GM23338 (cell line): ENCODE results near the gene MRPL27. TPM values are rescaled to one million over a fixed set of nuclear protein-coding genes. Genes with fewer than 3 reads are reported as not detected.
"Not testable (repeated sequence)": the region's sequence is repeated elsewhere in the genome, so short reads cannot be mapped to it uniquely, and the experiment has no call there.

ENCODE experiments used
- ATAC-seq: fragments of 200-7000 bp; cut with Tn5 transposase; 3 replicates; pipeline ENCODE4 v1.9.1; 2020
- DNase-seq: peaks from one replicate; pipeline ENCODE4 v3.0.0-alpha.2; 2015; ENCODE audit warnings: low spot score
- H2AFZ ChIP-seq: fragments of 200-600 bp; sonication (generic); 2 replicates; pipeline ENCODE4 v1.8.0; 2016; ENCODE audit warnings: antibody characterized with exemption, mild to moderate bottlenecking, moderate library complexity
- H3F3A ChIP-seq: fragments of 200-600 bp; sonication (generic); replicated peaks from 2 replicates; pipeline ENCODE4 v1.8.0; 2017; ENCODE audit warnings: antibody characterized with exemption, mixed run types, low read depth
- H3K27ac ChIP-seq: fragments of 200-600 bp; sonication (generic); 2 replicates; pipeline ENCODE4 v1.6.1; 2016; ENCODE audit warnings: low read depth
- H3K27me3 ChIP-seq: fragments of 200-600 bp; sonication (generic); 2 replicates; pipeline ENCODE4 v1.8.0; 2016; ENCODE audit warnings: mild to moderate bottlenecking, mixed run types, moderate library complexity; ENCODE audit not compliant: insufficient read depth
- H3K36me3 ChIP-seq: fragments of 200-600 bp; sonication (generic); 2 replicates; pipeline ENCODE4 v1.8.0; 2016; ENCODE audit warnings: mild to moderate bottlenecking; ENCODE audit not compliant: insufficient read depth
- H3K4me1 ChIP-seq: fragments of 200-600 bp; sonication (generic); 2 replicates; pipeline ENCODE4 v1.8.0; 2016; ENCODE audit warnings: mild to moderate bottlenecking, moderate library complexity; ENCODE audit not compliant: insufficient read depth
- H3K4me2 ChIP-seq: fragments of 200-600 bp; sonication (generic); 2 replicates; pipeline ENCODE4 v1.7.1; 2017; ENCODE audit warnings: mixed run types
- H3K4me3 ChIP-seq: fragments of 200-600 bp; sonication (generic); 2 replicates; pipeline ENCODE4 v1.6.1; 2016; ENCODE audit warnings: mixed run types
- H3K79me2 ChIP-seq: fragments of 200-600 bp; sonication (generic); replicated peaks from 2 replicates; pipeline ENCODE4 v1.8.0; 2017; ENCODE audit warnings: mild to moderate bottlenecking; ENCODE audit not compliant: insufficient read depth
- H3K9me2 ChIP-seq: fragments of 200-600 bp; sonication (generic); 2 replicates; pipeline ENCODE4 v1.8.0; 2017; ENCODE audit not compliant: insufficient read depth
- H4K20me1 ChIP-seq: fragments of 200-600 bp; sonication (generic); replicated peaks from 2 replicates; pipeline ENCODE4 v1.8.0; 2017; ENCODE audit warnings: mild to moderate bottlenecking; ENCODE audit not compliant: insufficient read depth
- H3K27ac Mint-ChIP-seq: 2 replicates; pipeline ENCODE4 v1.8.0; 2020; ENCODE audit warnings: inconsistent platforms, mild to moderate bottlenecking, moderate library complexity, mixed read lengths
- H3K27me3 Mint-ChIP-seq: 3 replicates; pipeline ENCODE4 v1.8.0; 2022; ENCODE audit warnings: low read depth, mild to moderate bottlenecking, moderate library complexity, mixed read lengths, inconsistent platforms; ENCODE audit not compliant: insufficient read depth, poor library complexity
- H3K36me3 Mint-ChIP-seq: 3 replicates; pipeline ENCODE4 v1.8.0; 2021; ENCODE audit warnings: low read depth, mild to moderate bottlenecking, inconsistent platforms, moderate library complexity, mixed read lengths
- H3K4me1 Mint-ChIP-seq: 3 replicates; pipeline ENCODE4 v1.8.0; 2020; ENCODE audit warnings: mild to moderate bottlenecking, inconsistent platforms, mixed read lengths
- H3K4me3 Mint-ChIP-seq: 3 replicates; pipeline ENCODE4 v1.8.0; 2021; ENCODE audit warnings: moderate library complexity, mild to moderate bottlenecking, inconsistent platforms, mixed read lengths
- H3K9me3 Mint-ChIP-seq: 3 replicates; pipeline ENCODE4 v1.8.0; 2020; ENCODE audit warnings: moderate library complexity, mild to moderate bottlenecking, inconsistent platforms, mixed read lengths
- CREB1 ChIP-seq: fragments of 250-450 bp; sonication (Bioruptor Pico); IDR thresholded peaks from 2 replicates; pipeline ENCODE4 v1.5.0; 2020; ENCODE audit warnings: low read depth, mild to moderate bottlenecking, moderate library complexity
- ETS1 ChIP-seq: IDR thresholded peaks from 2 replicates; pipeline ENCODE4 v1.6.1; 2016; ENCODE audit warnings: antibody characterized with exemption
- EZH2 ChIP-seq: fragments of 200-600 bp; sonication (generic); IDR thresholded peaks from one replicate; pipeline ENCODE4 v1.8.0; 2017; ENCODE audit warnings: antibody characterized with exemption, mild to moderate bottlenecking, low read depth; ENCODE audit not compliant: unreplicated experiment
- EZH2phosphoT487 ChIP-seq: fragments of 200-600 bp; sonication (generic); IDR thresholded peaks from one replicate; pipeline ENCODE4 v1.8.1; 2018; ENCODE audit warnings: antibody characterized with exemption; ENCODE audit not compliant: unreplicated experiment
- JUNB ChIP-seq: IDR thresholded peaks from one replicate; pipeline ENCODE4 v1.6.1; 2016; ENCODE audit warnings: antibody characterized with exemption; ENCODE audit not compliant: unreplicated experiment
- NANOG ChIP-seq: IDR thresholded peaks from 2 replicates; pipeline ENCODE4 v1.6.1; 2016; ENCODE audit warnings: antibody characterized with exemption, borderline replicate concordance
- POLR2AphosphoS5 ChIP-seq: IDR thresholded peaks from 2 replicates; pipeline ENCODE4 v1.6.1; 2016; ENCODE audit warnings: antibody characterized with exemption, low read depth
- STAT1 ChIP-seq: IDR thresholded peaks from one replicate; pipeline ENCODE4 v1.6.1; 2016; ENCODE audit warnings: antibody characterized with exemption; ENCODE audit not compliant: unreplicated experiment
- ZNF114 ChIP-seq: fragments of 250-450 bp; sonication (Bioruptor Pico); IDR thresholded peaks from 2 replicates; pipeline ENCODE4 v1.5.0; 2020; ENCODE audit warnings: mild to moderate bottlenecking, moderate library complexity
- ZNF331 ChIP-seq: fragments of 250-450 bp; sonication (Bioruptor Pico); IDR thresholded peaks from 2 replicates; pipeline ENCODE4 v1.5.0; 2020; ENCODE audit warnings: low read depth, mild to moderate bottlenecking, moderate library complexity
- polyA plus RNA-seq: library from polyadenylated mRNA; unstranded; fragments of >200 nt; fragmentation: Nextera tagmentation; extraction: Ambion mirVana; gene quantifications from 2 replicates; pipeline ENCODE4 v1.2.1, GENCODE V29; 2016
- total RNA-seq: library from RNA; depleted of rRNA; stranded (reverse); fragments of >200 nt; shearing (Covaris generic); gene quantifications from 2 replicates; pipeline ENCODE4 v1.2.3, GENCODE V29; 2014
- TF ChIP-seq, protein P1 (sequence below): fragments of 250-450 bp; sonication (Bioruptor Pico); IDR thresholded peaks from 2 replicates; pipeline ENCODE4 v1.5.0; 2020; ENCODE audit warnings: mild to moderate bottlenecking, moderate library complexity
- TF ChIP-seq, protein P2 (sequence below): IDR thresholded peaks from one replicate; pipeline ENCODE4 v1.6.1; 2018; ENCODE audit warnings: antibody characterized with exemption; ENCODE audit not compliant: unreplicated experiment

Gene MRPL27
- total and polyA plus RNA-seq, 2 experiments from 2014 or later, result 74.3 to 227 TPM

DNA sequence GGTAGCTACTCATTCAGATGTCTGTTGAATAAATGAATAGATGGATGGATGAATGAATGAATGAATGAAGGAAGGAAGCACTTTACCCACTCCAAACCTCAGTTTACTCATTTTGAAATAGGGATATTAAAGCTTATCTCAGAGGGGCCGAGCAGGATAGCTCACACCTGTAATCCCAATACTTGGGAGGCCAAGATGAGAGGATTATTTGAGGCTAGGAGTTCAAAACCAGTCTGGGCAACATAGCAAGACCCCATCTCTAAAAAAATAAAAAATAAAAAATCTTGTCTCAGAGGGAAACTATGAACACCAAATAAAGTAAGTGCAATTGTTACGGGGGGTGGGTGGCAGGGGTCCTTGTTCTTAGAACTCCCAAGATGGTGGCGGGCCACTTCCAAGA lies 25.7 kb upstream of the MRPL27 start:
- not testable (repeated sequence) for H3K36me3 ChIP-seq, H3K4me1 ChIP-seq, H3K27ac Mint-ChIP-seq, DNase-seq, H3K27me3 ChIP-seq, H3K27ac ChIP-seq, H3K9me2 ChIP-seq, H3K4me2 ChIP-seq, H2AFZ ChIP-seq, ATAC-seq, H3K27me3 Mint-ChIP-seq, H3F3A ChIP-seq, H3K4me3 ChIP-seq
- Mint-ChIP-seq H3K9me3 (peaks cover 16% of the 10 kb centered on the region; the same call in 1 of the 3 replicates), H3K4me1 (peaks cover 17% of the 10 kb centered on the region), H3K36me3 (peaks cover 15% of the 10 kb centered on the region), H3K4me3 (peak overlapping the region; percentile 17; the same call in 1 of the 3 replicates)
- Histone ChIP-seq H3K79me2 (peaks cover 25% of the 10 kb centered on the region), H4K20me1 (peaks cover 22% of the 10 kb centered on the region)

DNA sequence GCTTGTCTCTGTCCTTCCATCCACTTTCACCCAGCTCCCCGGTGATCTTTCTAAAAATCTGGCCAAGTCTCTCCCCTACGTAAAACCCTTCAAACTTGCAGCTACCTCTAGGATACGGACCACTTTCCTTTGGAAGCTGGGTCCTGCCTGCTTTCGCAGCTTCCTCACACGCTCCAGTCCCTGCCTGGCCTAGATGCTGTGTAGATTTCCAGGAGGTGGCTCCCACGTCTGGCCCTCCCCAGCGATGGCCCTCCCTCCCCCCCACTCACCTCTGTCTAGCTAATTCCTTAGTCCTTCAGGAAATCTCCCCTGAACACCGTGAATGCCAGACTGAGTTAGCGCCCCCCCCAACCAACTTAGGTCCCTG lies 24.9 kb upstream of the MRPL27 start:
- H3K9me2 ChIP-seq, result no peaks in the 10 kb centered on the region
- no peak overlapping the region for H3K27ac Mint-ChIP-seq
- no peak overlapping the region for H3K27ac ChIP-seq
- peak overlapping the region; percentile 79 for H3K4me2 ChIP-seq
- ATAC-seq, result peak; percentile 54
- H3K4me3 Mint-ChIP-seq, result peak overlapping the region; percentile 87
- H3K36me3 Mint-ChIP-seq, result peaks cover 23% of the 10 kb centered on the region
- peaks cover 6% of the 10 kb centered on the region for H3K27me3 Mint-ChIP-seq
- H3K9me3 Mint-ChIP-seq, result peaks cover 16% of the 10 kb centered on the region; the same call in 1 of the 3 replicates
- peak overlapping the region; percentile 99 for H2AFZ ChIP-seq
- peaks cover 27% of the 10 kb centered on the region for H4K20me1 ChIP-seq
- peak; percentile 46 for DNase-seq
- H3K36me3 ChIP-seq, result peaks cover 14% of the 10 kb centered on the region
- H3K4me1 ChIP-seq, result peaks cover 5% of the 10 kb centered on the region
- H3K4me1 Mint-ChIP-seq, result peaks cover 14% of the 10 kb centered on the region
- H3K79me2 ChIP-seq, result peaks cover 25% of the 10 kb centered on the region
- no peaks in the 10 kb centered on the region for H3K27me3 ChIP-seq
- no peaks in the 10 kb centered on the region for H3F3A ChIP-seq
- H3K4me3 ChIP-seq, result peak overlapping the region; percentile 98
- TF ChIP-seq ZNF331 (CRISPR knock-in tag) (no peak), EZH2 (no peak), CREB1 (CRISPR knock-in tag) (no peak), ZNF114 (CRISPR knock-in tag) (no peak), STAT1 (no peak), POLR2AphosphoS5 (no peak), NANOG (no peak), JUNB (no peak), EZH2phosphoT487 (no peak), ETS1 (no peak)
- TF ChIP-seq, protein P1, sequence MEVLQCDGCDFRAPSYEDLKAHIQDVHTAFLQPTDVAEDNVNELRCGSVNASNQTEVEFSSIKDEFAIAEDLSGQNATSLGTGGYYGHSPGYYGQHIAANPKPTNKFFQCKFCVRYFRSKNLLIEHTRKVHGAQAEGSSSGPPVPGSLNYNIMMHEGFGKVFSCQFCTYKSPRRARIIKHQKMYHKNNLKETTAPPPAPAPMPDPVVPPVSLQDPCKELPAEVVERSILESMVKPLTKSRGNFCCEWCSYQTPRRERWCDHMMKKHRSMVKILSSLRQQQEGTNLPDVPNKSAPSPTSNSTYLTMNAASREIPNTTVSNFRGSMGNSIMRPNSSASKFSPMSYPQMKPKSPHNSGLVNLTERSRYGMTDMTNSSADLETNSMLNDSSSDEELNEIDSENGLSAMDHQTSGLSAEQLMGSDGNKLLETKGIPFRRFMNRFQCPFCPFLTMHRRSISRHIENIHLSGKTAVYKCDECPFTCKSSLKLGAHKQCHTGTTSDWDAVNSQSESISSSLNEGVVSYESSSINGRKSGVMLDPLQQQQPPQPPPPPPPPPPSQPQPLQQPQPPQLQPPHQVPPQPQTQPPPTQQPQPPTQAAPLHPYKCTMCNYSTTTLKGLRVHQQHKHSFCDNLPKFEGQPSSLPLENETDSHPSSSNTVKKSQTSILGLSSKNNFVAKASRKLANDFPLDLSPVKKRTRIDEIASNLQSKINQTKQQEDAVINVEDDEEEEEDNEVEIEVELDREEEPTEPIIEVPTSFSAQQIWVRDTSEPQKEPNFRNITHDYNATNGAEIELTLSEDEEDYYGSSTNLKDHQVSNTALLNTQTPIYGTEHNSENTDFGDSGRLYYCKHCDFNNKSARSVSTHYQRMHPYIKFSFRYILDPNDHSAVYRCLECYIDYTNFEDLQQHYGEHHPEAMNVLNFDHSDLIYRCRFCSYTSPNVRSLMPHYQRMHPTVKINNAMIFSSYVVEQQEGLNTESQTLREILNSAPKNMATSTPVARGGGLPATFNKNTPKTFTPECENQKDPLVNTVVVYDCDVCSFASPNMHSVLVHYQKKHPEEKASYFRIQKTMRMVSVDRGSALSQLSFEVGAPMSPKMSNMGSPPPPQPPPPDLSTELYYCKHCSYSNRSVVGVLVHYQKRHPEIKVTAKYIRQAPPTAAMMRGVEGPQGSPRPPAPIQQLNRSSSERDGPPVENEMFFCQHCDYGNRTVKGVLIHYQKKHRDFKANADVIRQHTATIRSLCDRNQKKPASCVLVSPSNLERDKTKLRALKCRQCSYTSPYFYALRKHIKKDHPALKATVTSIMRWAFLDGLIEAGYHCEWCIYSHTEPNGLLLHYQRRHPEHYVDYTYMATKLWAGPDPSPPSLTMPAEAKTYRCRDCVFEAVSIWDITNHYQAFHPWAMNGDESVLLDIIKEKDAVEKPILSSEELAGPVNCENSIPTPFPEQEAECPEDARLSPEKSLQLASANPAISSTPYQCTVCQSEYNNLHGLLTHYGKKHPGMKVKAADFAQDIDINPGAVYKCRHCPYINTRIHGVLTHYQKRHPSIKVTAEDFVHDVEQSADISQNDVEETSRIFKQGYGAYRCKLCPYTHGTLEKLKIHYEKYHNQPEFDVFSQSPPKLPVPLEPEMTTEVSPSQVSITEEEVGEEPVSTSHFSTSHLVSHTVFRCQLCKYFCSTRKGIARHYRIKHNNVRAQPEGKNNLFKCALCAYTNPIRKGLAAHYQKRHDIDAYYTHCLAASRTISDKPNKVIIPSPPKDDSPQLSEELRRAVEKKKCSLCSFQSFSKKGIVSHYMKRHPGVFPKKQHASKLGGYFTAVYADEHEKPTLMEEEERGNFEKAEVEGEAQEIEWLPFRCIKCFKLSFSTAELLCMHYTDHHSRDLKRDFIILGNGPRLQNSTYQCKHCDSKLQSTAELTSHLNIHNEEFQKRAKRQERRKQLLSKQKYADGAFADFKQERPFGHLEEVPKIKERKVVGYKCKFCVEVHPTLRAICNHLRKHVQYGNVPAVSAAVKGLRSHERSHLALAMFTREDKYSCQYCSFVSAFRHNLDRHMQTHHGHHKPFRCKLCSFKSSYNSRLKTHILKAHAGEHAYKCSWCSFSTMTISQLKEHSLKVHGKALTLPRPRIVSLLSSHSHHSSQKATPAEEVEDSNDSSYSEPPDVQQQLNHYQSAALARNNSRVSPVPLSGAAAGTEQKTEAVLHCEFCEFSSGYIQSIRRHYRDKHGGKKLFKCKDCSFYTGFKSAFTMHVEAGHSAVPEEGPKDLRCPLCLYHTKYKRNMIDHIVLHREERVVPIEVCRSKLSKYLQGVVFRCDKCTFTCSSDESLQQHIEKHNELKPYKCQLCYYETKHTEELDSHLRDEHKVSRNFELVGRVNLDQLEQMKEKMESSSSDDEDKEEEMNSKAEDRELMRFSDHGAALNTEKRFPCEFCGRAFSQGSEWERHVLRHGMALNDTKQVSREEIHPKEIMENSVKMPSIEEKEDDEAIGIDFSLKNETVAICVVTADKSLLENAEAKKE, result no peak
- TF ChIP-seq, protein P2, sequence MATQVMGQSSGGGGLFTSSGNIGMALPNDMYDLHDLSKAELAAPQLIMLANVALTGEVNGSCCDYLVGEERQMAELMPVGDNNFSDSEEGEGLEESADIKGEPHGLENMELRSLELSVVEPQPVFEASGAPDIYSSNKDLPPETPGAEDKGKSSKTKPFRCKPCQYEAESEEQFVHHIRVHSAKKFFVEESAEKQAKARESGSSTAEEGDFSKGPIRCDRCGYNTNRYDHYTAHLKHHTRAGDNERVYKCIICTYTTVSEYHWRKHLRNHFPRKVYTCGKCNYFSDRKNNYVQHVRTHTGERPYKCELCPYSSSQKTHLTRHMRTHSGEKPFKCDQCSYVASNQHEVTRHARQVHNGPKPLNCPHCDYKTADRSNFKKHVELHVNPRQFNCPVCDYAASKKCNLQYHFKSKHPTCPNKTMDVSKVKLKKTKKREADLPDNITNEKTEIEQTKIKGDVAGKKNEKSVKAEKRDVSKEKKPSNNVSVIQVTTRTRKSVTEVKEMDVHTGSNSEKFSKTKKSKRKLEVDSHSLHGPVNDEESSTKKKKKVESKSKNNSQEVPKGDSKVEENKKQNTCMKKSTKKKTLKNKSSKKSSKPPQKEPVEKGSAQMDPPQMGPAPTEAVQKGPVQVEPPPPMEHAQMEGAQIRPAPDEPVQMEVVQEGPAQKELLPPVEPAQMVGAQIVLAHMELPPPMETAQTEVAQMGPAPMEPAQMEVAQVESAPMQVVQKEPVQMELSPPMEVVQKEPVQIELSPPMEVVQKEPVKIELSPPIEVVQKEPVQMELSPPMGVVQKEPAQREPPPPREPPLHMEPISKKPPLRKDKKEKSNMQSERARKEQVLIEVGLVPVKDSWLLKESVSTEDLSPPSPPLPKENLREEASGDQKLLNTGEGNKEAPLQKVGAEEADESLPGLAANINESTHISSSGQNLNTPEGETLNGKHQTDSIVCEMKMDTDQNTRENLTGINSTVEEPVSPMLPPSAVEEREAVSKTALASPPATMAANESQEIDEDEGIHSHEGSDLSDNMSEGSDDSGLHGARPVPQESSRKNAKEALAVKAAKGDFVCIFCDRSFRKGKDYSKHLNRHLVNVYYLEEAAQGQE, result no peak
